ENCODE measurements around the gene GRID1. TPM values are rescaled to one million over a fixed set of nuclear protein-coding genes. Genes with fewer than 3 reads are reported as not detected.

Gene GRID1
- total RNA-seq, 1 experiment from 2014 or later, result 5.6 TPM

DNA sequence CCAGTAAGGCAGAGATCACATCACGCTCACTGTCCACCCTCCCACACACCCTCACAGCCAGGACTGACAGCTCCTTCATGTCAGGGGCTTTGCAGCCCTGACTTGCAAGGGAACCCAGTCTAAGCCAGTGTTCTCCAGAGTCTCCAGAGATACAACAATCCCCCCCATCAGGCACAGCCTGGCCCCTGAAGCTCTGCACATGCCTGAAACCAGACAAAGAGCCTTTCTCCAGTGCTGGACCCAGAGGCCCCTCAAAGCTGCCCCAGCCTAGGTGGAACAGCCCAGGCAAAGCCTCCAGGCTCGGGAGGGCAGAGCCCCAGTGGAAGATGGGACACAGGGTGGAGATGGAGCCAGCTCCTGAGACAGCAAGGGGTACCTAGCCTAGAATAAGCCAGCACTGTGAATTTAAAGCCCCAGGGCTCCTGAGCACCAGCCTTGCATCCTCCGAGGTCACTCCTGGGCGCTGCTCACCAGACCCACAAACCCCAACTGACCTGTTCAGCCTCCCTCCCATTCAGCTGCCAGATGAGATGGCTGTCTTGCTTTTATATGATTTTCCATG, 50.2 kb downstream of the GRID1 start:
- POLR2A ChIA-PET, result no interaction called here
- ATAC-seq (no peak), DNase-seq (ENCODE audit: low read depth, low spot score) (no peak)
- no TSS peak for BruUV-seq (replicated peaks)
- TF ChIP-seq ELF1 (IDR thresholded peaks at IDR 0.05; ENCODE audit: borderline replicate concordance, low read depth) (no peak), SRF (IDR thresholded peaks at IDR 0.05; ENCODE audit: low read depth) (no peak)
- TF ChIP-seq, protein P1, sequence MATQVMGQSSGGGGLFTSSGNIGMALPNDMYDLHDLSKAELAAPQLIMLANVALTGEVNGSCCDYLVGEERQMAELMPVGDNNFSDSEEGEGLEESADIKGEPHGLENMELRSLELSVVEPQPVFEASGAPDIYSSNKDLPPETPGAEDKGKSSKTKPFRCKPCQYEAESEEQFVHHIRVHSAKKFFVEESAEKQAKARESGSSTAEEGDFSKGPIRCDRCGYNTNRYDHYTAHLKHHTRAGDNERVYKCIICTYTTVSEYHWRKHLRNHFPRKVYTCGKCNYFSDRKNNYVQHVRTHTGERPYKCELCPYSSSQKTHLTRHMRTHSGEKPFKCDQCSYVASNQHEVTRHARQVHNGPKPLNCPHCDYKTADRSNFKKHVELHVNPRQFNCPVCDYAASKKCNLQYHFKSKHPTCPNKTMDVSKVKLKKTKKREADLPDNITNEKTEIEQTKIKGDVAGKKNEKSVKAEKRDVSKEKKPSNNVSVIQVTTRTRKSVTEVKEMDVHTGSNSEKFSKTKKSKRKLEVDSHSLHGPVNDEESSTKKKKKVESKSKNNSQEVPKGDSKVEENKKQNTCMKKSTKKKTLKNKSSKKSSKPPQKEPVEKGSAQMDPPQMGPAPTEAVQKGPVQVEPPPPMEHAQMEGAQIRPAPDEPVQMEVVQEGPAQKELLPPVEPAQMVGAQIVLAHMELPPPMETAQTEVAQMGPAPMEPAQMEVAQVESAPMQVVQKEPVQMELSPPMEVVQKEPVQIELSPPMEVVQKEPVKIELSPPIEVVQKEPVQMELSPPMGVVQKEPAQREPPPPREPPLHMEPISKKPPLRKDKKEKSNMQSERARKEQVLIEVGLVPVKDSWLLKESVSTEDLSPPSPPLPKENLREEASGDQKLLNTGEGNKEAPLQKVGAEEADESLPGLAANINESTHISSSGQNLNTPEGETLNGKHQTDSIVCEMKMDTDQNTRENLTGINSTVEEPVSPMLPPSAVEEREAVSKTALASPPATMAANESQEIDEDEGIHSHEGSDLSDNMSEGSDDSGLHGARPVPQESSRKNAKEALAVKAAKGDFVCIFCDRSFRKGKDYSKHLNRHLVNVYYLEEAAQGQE (IDR thresholded peaks at IDR 0.05; ENCODE audit: low read depth), result no peak
- intact Hi-C loops (cut with micrococcal nuclease), result no loop called here
- H3K36me3 ChIP-seq (ENCODE audit: control insufficient read depth in 1 of 2, insufficient read depth in 2 of 2, low read length in 2 of 2), result no peaks in the 10 kb centered on the region
- H3K9me2 ChIP-seq (ENCODE audit: insufficient read depth), result no peaks in the 10 kb centered on the region
- H3K4me1 ChIP-seq (ENCODE audit: control insufficient read depth in 1 of 2, insufficient read depth in 2 of 2, low read length in 2 of 2), result peaks cover 4 to 14% of the 10 kb centered on the region in 2 experiments; a peak in 3 of 4 replicates
- H2AFZ ChIP-seq (ENCODE audit: low read depth, low read length, poor library complexity, severe bottlenecking), result no peak overlapping the region
- no peaks in the 10 kb centered on the region for H3K27me3 ChIP-seq (ENCODE audit: insufficient read depth, low read length)
- no peak overlapping the region for H3K4me3 ChIP-seq (replicated peaks in 1 of 2; ENCODE audit: low read depth in 1 of 2, low read length in 2 of 2)
- no peaks in the 10 kb centered on the region for H4K20me1 ChIP-seq (ENCODE audit: insufficient read depth)
- H3K9ac ChIP-seq (ENCODE audit: low read length), result no peak overlapping the region
- no peaks in the 10 kb centered on the region for H3K9me3 ChIP-seq (ENCODE audit: control insufficient read depth in 1 of 2, insufficient read depth in 1 of 2, low read depth in 1 of 2, low read length in 2 of 2)
- no peak overlapping the region for H3K27ac ChIP-seq (ENCODE audit: low read depth, low read length)
- CTCF ChIA-PET, result interaction anchor here (1.4 kb wide), 1 partner anchor 216 kb away, joined by 3 read pairs; no protein-coding TSS in a partner anchor
- no peak overlapping the region for H3K4me2 ChIP-seq (ENCODE audit: low read length)
- RAD21 ChIA-PET (ENCODE audit: low non-redundant PET in 1 of 2, low total read pairs in 2 of 2, uncharacterized antibody in 2 of 2, unreplicated experiment in 2 of 2), result no interaction called here
- no peaks in the 10 kb centered on the region for H3K79me2 ChIP-seq (ENCODE audit: insufficient read depth, low read length)

DNA sequence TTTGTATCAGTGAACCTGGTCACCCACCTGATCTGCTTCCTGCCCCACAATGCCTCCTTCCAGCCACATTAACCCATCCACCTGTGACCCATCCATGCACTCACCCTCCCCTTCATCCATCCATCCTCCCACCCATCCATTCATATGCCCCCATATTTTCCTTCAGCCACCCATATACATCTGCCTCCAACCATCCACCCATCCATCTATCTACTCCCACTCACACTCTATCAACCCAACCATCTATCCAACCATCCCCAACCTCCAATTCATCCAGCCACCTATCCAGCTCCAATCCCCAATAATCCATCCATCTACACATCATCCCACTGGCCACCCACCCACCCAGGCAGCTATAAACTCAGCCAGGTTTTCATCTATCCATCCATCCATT, 51.0 kb downstream of the GRID1 start:
- Histone ChIP-seq H2AFZ (ENCODE audit: low read depth, low read length, poor library complexity, severe bottlenecking) (no peak overlapping the region), H3K27ac (ENCODE audit: low read depth, low read length) (no peak overlapping the region), H3K36me3 (ENCODE audit: control insufficient read depth in 1 of 2, insufficient read depth in 2 of 2, low read length in 2 of 2) (no peaks in the 10 kb centered on the region), H4K20me1 (ENCODE audit: insufficient read depth) (no peaks in the 10 kb centered on the region), H3K4me2 (ENCODE audit: low read length) (no peak overlapping the region), H3K9ac (ENCODE audit: low read length) (no peak overlapping the region), H3K4me3 (replicated peaks in 1 of 2; ENCODE audit: low read depth in 1 of 2, low read length in 2 of 2) (no peak overlapping the region), H3K9me2 (ENCODE audit: insufficient read depth) (no peaks in the 10 kb centered on the region), H3K4me1 (ENCODE audit: control insufficient read depth in 1 of 2, insufficient read depth in 2 of 2, low read length in 2 of 2) (peaks cover 4 to 14% of the 10 kb centered on the region in 2 experiments; a peak in 3 of 4 replicates), H3K79me2 (ENCODE audit: insufficient read depth, low read length) (no peaks in the 10 kb centered on the region), H3K9me3 (ENCODE audit: control insufficient read depth in 1 of 2, insufficient read depth in 1 of 2, low read depth in 1 of 2, low read length in 2 of 2) (no peaks in the 10 kb centered on the region), H3K27me3 (ENCODE audit: insufficient read depth, low read length) (no peaks in the 10 kb centered on the region)
- intact Hi-C loops (cut with micrococcal nuclease), result no loop called here
- no TSS peak for BruUV-seq (replicated peaks)
- no peak for ATAC-seq
- ChIA-PET CTCF (no interaction called here), RAD21 (ENCODE audit: low non-redundant PET in 1 of 2, low total read pairs in 2 of 2, uncharacterized antibody in 2 of 2, unreplicated experiment in 2 of 2) (no interaction called here), POLR2A (no interaction called here)
- DNase-seq (ENCODE audit: low read depth, low spot score), result no peak
- TF ChIP-seq TCF7L2 (IDR thresholded peaks at IDR 0.05; ENCODE audit: borderline replicate concordance, extremely low read depth, insufficient read depth, insufficient read length), result no peak
- no peak for TF ChIP-seq JUND (IDR thresholded peaks at IDR 0.05)
- TF ChIP-seq, protein P2, sequence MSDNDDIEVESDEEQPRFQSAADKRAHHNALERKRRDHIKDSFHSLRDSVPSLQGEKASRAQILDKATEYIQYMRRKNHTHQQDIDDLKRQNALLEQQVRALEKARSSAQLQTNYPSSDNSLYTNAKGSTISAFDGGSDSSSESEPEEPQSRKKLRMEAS (IDR thresholded peaks at IDR 0.05), result no peak
- no peak for TF ChIP-seq SRF (IDR thresholded peaks at IDR 0.05; ENCODE audit: low read depth)
- TF ChIP-seq ELF1 (IDR thresholded peaks at IDR 0.05; ENCODE audit: borderline replicate concordance, low read depth), result no peak
- TF ChIP-seq EGR1 (IDR thresholded peaks at IDR 0.05; ENCODE audit: low read depth), result no peak
- TF ChIP-seq ATF3 (IDR thresholded peaks at IDR 0.05), result no peak
- TF ChIP-seq EZH2phosphoT487 (IDR thresholded peaks at IDR 0.05; ENCODE audit: borderline replicate concordance), result no peak
- TF ChIP-seq, protein P3, sequence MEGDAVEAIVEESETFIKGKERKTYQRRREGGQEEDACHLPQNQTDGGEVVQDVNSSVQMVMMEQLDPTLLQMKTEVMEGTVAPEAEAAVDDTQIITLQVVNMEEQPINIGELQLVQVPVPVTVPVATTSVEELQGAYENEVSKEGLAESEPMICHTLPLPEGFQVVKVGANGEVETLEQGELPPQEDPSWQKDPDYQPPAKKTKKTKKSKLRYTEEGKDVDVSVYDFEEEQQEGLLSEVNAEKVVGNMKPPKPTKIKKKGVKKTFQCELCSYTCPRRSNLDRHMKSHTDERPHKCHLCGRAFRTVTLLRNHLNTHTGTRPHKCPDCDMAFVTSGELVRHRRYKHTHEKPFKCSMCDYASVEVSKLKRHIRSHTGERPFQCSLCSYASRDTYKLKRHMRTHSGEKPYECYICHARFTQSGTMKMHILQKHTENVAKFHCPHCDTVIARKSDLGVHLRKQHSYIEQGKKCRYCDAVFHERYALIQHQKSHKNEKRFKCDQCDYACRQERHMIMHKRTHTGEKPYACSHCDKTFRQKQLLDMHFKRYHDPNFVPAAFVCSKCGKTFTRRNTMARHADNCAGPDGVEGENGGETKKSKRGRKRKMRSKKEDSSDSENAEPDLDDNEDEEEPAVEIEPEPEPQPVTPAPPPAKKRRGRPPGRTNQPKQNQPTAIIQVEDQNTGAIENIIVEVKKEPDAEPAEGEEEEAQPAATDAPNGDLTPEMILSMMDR (IDR thresholded peaks at IDR 0.05 in 2 of 3, conservative IDR thresholded peaks at IDR 0.05 in 1 of 3; ENCODE audit: borderline replicate concordance in 1 of 3, insufficient read depth in 1 of 3, low read depth in 2 of 3, low read length in 2 of 3), result no peak
- TF ChIP-seq SP1 (IDR thresholded peaks at IDR 0.05; ENCODE audit: low read depth), result no peak
- no peak for TF ChIP-seq EZH2 (IDR thresholded peaks at IDR 0.05)
- TF ChIP-seq FOSL1 (IDR thresholded peaks at IDR 0.05; ENCODE audit: low read depth), result no peak
- no peak for TF ChIP-seq POLR2A (IDR thresholded peaks at IDR 0.05; ENCODE audit: borderline replicate concordance, extremely low read depth, insufficient read depth, insufficient read length)
- TF ChIP-seq SIN3A (IDR thresholded peaks at IDR 0.05; ENCODE audit: low read depth), result no peak

Data from HCT116 (cell line).